Measurements from ENCODE around the gene ADAT1.
"Not testable (repeated sequence)": the region's sequence is repeated elsewhere in the genome, so short reads cannot be mapped to it uniquely, and the experiment has no call there.

The ADAT1 gene

GRCh38 chr16:75599452-75600277 is 23.4 kb downstream of the ADAT1 start:
- H2BK12ac ChIP-seq (ENCODE audit: low read length): no peak overlapping the region
- WGBS (ENCODE audit: extremely low coverage, insufficient coverage, insufficient read length): no CpG with 5 or more reads among the region's 6 CpGs
- H3K79me1 ChIP-seq (ENCODE audit: low read length): no peaks in the 10 kb centered on the region
- peaks cover 1% of the 10 kb centered on the region for H3K9me3 ChIP-seq (ENCODE audit: insufficient read depth, low read depth, low read length)
- no peak overlapping the region for H2BK120ac ChIP-seq (ENCODE audit: insufficient read depth, low read length, poor library complexity)
- no peak overlapping the region for H2AK5ac ChIP-seq (ENCODE audit: low read length)
- peak in 1 of 2 donors; percentile 63 for DNase-seq
- H3K4me1 ChIP-seq (ENCODE audit: control insufficient read depth in 1 of 2, insufficient read depth in 2 of 2, low read length in 2 of 2): no peaks in the 10 kb centered on the region
- H3K14ac ChIP-seq (ENCODE audit: low read length): no peak overlapping the region
- no peak overlapping the region for H3K27ac ChIP-seq (ENCODE audit: low read depth, low read length)
- no peak overlapping the region for H3K9ac ChIP-seq (ENCODE audit: low read length)
- no peak overlapping the region for H2AFZ ChIP-seq (ENCODE audit: insufficient read depth, low read length, poor library complexity)
- H3K79me2 ChIP-seq (ENCODE audit: control insufficient read depth, insufficient read depth, low read length, poor library complexity): no peaks in the 10 kb centered on the region
- no peak overlapping the region for H4K8ac ChIP-seq (ENCODE audit: low read depth, low read length)
- H3K4me3 ChIP-seq (ENCODE audit: low read depth, low read length): peak overlapping the region; percentile 50
- H2BK5ac ChIP-seq (ENCODE audit: low read depth, low read length, poor library complexity): no peak overlapping the region
- no peak overlapping the region for H3K23ac ChIP-seq (ENCODE audit: low read length)
- H3K36me3 ChIP-seq (ENCODE audit: control insufficient read depth in 1 of 2, insufficient read depth in 2 of 2, low read length in 2 of 2): peaks cover 12 to 43% of the 10 kb centered on the region in 2 experiments
- no peak overlapping the region for H4K12ac ChIP-seq (ENCODE audit: low read depth, low read length)
- no peak overlapping the region for H3K4ac ChIP-seq (ENCODE audit: low read depth, low read length)
- no peak overlapping the region for H3K18ac ChIP-seq (ENCODE audit: low read length)
- H4K91ac ChIP-seq (ENCODE audit: low read depth, low read length): no peak overlapping the region
- H3K4me2 ChIP-seq (ENCODE audit: low read length): no peak overlapping the region
- H3K27me3 ChIP-seq (ENCODE audit: insufficient read depth, low read length): no peaks in the 10 kb centered on the region

- WGBS (ENCODE audit: extremely low coverage, insufficient coverage, insufficient read length): no CpG with 5 or more reads among the region's 17 CpGs
- H3K79me1 ChIP-seq (ENCODE audit: low read length): no peaks in the 10 kb centered on the region
- H2AFZ ChIP-seq (ENCODE audit: insufficient read depth, low read length, poor library complexity): no peak overlapping the region
- no peak overlapping the region for H2BK120ac ChIP-seq (ENCODE audit: insufficient read depth, low read length, poor library complexity)
- no peak overlapping the region for H4K8ac ChIP-seq (ENCODE audit: low read depth, low read length)
- H3K4me1 ChIP-seq (ENCODE audit: control insufficient read depth in 1 of 2, insufficient read depth in 2 of 2, low read length in 2 of 2): peaks cover 0 to 3% of the 10 kb centered on the region in 2 experiments
- H3K4me3 ChIP-seq (ENCODE audit: low read depth, low read length): no peak overlapping the region
- H3K9me3 ChIP-seq (ENCODE audit: insufficient read depth, low read depth, low read length): no peaks in the 10 kb centered on the region
- H3K4ac ChIP-seq (ENCODE audit: low read depth, low read length): no peak overlapping the region
- H3K4me2 ChIP-seq (ENCODE audit: low read length): no peak overlapping the region
- H3K27me3 ChIP-seq (ENCODE audit: insufficient read depth, low read length): no peaks in the 10 kb centered on the region
- peaks cover 4 to 7% of the 10 kb centered on the region in 2 experiments for H3K36me3 ChIP-seq (ENCODE audit: control insufficient read depth in 1 of 2, insufficient read depth in 2 of 2, low read length in 2 of 2)
- H3K23ac ChIP-seq (ENCODE audit: low read length): no peak overlapping the region
- H4K12ac ChIP-seq (ENCODE audit: low read depth, low read length): no peak overlapping the region
- H2BK12ac ChIP-seq (ENCODE audit: low read length): no peak overlapping the region
- H3K18ac ChIP-seq (ENCODE audit: low read length): no peak overlapping the region
- DNase-seq: no peak
- H3K14ac ChIP-seq (ENCODE audit: low read length): no peak overlapping the region
- H2AK5ac ChIP-seq (ENCODE audit: low read length): no peak overlapping the region
- H2BK5ac ChIP-seq (ENCODE audit: low read depth, low read length, poor library complexity): no peak overlapping the region
- H3K9ac ChIP-seq (ENCODE audit: low read length): no peak overlapping the region
- H4K91ac ChIP-seq (ENCODE audit: low read depth, low read length): no peak overlapping the region
- no peak overlapping the region for H3K27ac ChIP-seq (ENCODE audit: low read depth, low read length)
- no peaks in the 10 kb centered on the region for H3K79me2 ChIP-seq (ENCODE audit: control insufficient read depth, insufficient read depth, low read length, poor library complexity)
Observed at GRCh38 chr16:75593825-75594820, 29.0 kb downstream of the ADAT1 start.

- no peaks in the 10 kb centered on the region for H3K27me3 ChIP-seq (ENCODE audit: insufficient read depth, low read length)
Observed at GRCh38 chr16:75593308-75593707, 29.8 kb downstream of the ADAT1 start.

GRCh38 chr16:75591927-75592326 is 31.2 kb downstream of the ADAT1 start:
- not testable (repeated sequence) for H2AK5ac ChIP-seq (ENCODE audit: low read length)

More at GRCh38 chr16:75593308-75593707, 29.8 kb downstream of the ADAT1 start:
- H3K23ac ChIP-seq (ENCODE audit: low read length): no peak overlapping the region
- H2BK5ac ChIP-seq (ENCODE audit: low read depth, low read length, poor library complexity): no peak overlapping the region
- no peak overlapping the region for H3K9ac ChIP-seq (ENCODE audit: low read length)
- H3K36me3 ChIP-seq (ENCODE audit: control insufficient read depth in 1 of 2, insufficient read depth in 2 of 2, low read length in 2 of 2): peaks cover 4 to 7% of the 10 kb centered on the region in 2 experiments
- H3K4ac ChIP-seq (ENCODE audit: low read depth, low read length): no peak overlapping the region
- H2AFZ ChIP-seq (ENCODE audit: insufficient read depth, low read length, poor library complexity): no peak overlapping the region
- no peak overlapping the region for H2BK12ac ChIP-seq (ENCODE audit: low read length)
- H2AK5ac ChIP-seq (ENCODE audit: low read length): no peak overlapping the region
- H3K79me2 ChIP-seq (ENCODE audit: control insufficient read depth, insufficient read depth, low read length, poor library complexity): no peaks in the 10 kb centered on the region
- no peaks in the 10 kb centered on the region for H3K9me3 ChIP-seq (ENCODE audit: insufficient read depth, low read depth, low read length)
- no peak overlapping the region for H3K18ac ChIP-seq (ENCODE audit: low read length)
- H2BK120ac ChIP-seq (ENCODE audit: insufficient read depth, low read length, poor library complexity): no peak overlapping the region
- H3K27ac ChIP-seq (ENCODE audit: low read depth, low read length): no peak overlapping the region
- no peak for DNase-seq
- no CpG with 5 or more reads among the region's 6 CpGs for WGBS (ENCODE audit: extremely low coverage, insufficient coverage, insufficient read length)
- H3K4me3 ChIP-seq (ENCODE audit: low read depth, low read length): no peak overlapping the region
- peaks cover 0 to 3% of the 10 kb centered on the region in 2 experiments for H3K4me1 ChIP-seq (ENCODE audit: control insufficient read depth in 1 of 2, insufficient read depth in 2 of 2, low read length in 2 of 2)
- no peak overlapping the region for H4K91ac ChIP-seq (ENCODE audit: low read depth, low read length)
- no peaks in the 10 kb centered on the region for H3K79me1 ChIP-seq (ENCODE audit: low read length)
- H3K14ac ChIP-seq (ENCODE audit: low read length): no peak overlapping the region
- H4K8ac ChIP-seq (ENCODE audit: low read depth, low read length): no peak overlapping the region
- H4K12ac ChIP-seq (ENCODE audit: low read depth, low read length): no peak overlapping the region
- H3K4me2 ChIP-seq (ENCODE audit: low read length): no peak overlapping the region

More at GRCh38 chr16:75591927-75592326, 31.2 kb downstream of the ADAT1 start:
- H4K8ac ChIP-seq (ENCODE audit: low read depth, low read length); H3K14ac ChIP-seq (ENCODE audit: low read length); H3K4ac ChIP-seq (ENCODE audit: low read depth, low read length); H3K9ac ChIP-seq (ENCODE audit: low read length); H3K4me3 ChIP-seq (ENCODE audit: low read depth, low read length); H3K79me1 ChIP-seq (ENCODE audit: low read length); H2BK120ac ChIP-seq (ENCODE audit: insufficient read depth, low read length, poor library complexity); H3K27ac ChIP-seq (ENCODE audit: low read depth, low read length); H4K12ac ChIP-seq (ENCODE audit: low read depth, low read length); H3K36me3 ChIP-seq (ENCODE audit: control insufficient read depth in 1 of 2, insufficient read depth in 2 of 2, low read length in 2 of 2); H2BK5ac ChIP-seq (ENCODE audit: low read depth, low read length, poor library complexity); H2BK12ac ChIP-seq (ENCODE audit: low read length); H3K27me3 ChIP-seq (ENCODE audit: insufficient read depth, low read length); H3K23ac ChIP-seq (ENCODE audit: low read length); DNase-seq; H3K9me3 ChIP-seq (ENCODE audit: insufficient read depth, low read depth, low read length); H3K18ac ChIP-seq (ENCODE audit: low read length); H2AFZ ChIP-seq (ENCODE audit: insufficient read depth, low read length, poor library complexity); H3K4me1 ChIP-seq (ENCODE audit: control insufficient read depth in 1 of 2, insufficient read depth in 2 of 2, low read length in 2 of 2); H4K91ac ChIP-seq (ENCODE audit: low read depth, low read length); H3K4me2 ChIP-seq (ENCODE audit: low read length); H3K79me2 ChIP-seq (ENCODE audit: control insufficient read depth, insufficient read depth, low read length, poor library complexity): not testable (repeated sequence)
- WGBS (ENCODE audit: extremely low coverage, insufficient coverage, insufficient read length): no CpG with 5 or more reads among the region's 9 CpGs

All from trophoblast cell (in vitro differentiated cells and primary cell).